HepG2 (cell line): ENCODE measurements around the gene SMIM13. TPM values are rescaled to one million over a fixed set of nuclear protein-coding genes. Genes with fewer than 3 reads are reported as not detected.

Experiments used
- BCL6 ChIP-seq: IDR thresholded peaks from 2 replicates; pipeline ENCODE4 v1.6.1; 2016; ENCODE audit warnings: missing genetic modification reagents, missing compliant biosample characterization
- CBX5 ChIP-seq: sonication (generic); formaldehyde crosslinking; IDR thresholded peaks from 2 replicates; pipeline ENCODE4 v1.4.0; 2020; ENCODE audit warnings: missing genetic modification reagents, borderline replicate concordance
- E2F5 ChIP-seq: sonication (generic); formaldehyde crosslinking; conservative IDR thresholded peaks from 2 replicates; pipeline ENCODE4 v1.4.0; 2020; ENCODE audit warnings: missing genetic modification reagents
- HINFP ChIP-seq: sonication (generic); formaldehyde crosslinking; IDR thresholded peaks from 2 replicates; pipeline ENCODE4 v1.4.0; 2020; ENCODE audit warnings: low read depth, mild to moderate bottlenecking, missing genetic modification reagents
- HOXA3 ChIP-seq: sonication (generic); formaldehyde crosslinking; IDR thresholded peaks from 2 replicates; pipeline ENCODE4 v1.5.0; 2020; ENCODE audit warnings: missing genetic modification reagents
- KLF16 ChIP-seq, 2 experiments: sonication (generic) in 1 of 2; formaldehyde crosslinking in 1 of 2; IDR thresholded peaks; 2 replicates each; pipeline versions ENCODE4 v1.6.1 to v1.8.0; 2016 to 2023; ENCODE audit warnings: missing genetic modification reagents in 2 of 2, missing compliant biosample characterization in 1 of 2
- MED8 ChIP-seq: sonication (generic); formaldehyde crosslinking; IDR thresholded peaks from 2 replicates; pipeline ENCODE4 v1.8.1; 2023; ENCODE audit warnings: mild to moderate bottlenecking, missing genetic modification reagents; ENCODE audit not compliant: insufficient replicate concordance
- MYPOP ChIP-seq: sonication (generic); formaldehyde crosslinking; IDR thresholded peaks from 2 replicates; pipeline ENCODE4 v1.8.1; 2023; ENCODE audit warnings: mild to moderate bottlenecking, moderate library complexity, missing genetic modification reagents
- NCOA1 ChIP-seq: sonication (generic); formaldehyde crosslinking; IDR thresholded peaks from 2 replicates; pipeline ENCODE4 v1.9.0; 2021; ENCODE audit warnings: missing genetic modification reagents
- NR2F6 ChIP-seq, 2 experiments: IDR thresholded peaks; 2 replicates each; pipeline ENCODE4 v1.6.1; 2016; ENCODE audit warnings: antibody characterized with exemption in 1 of 2, mild to moderate bottlenecking in 1 of 2
- NR3C1 ChIP-seq: sonication (generic); formaldehyde crosslinking; IDR thresholded peaks from 2 replicates; pipeline ENCODE4 v1.4.0; 2020; ENCODE audit warnings: missing genetic modification reagents
- RNF2 ChIP-seq: fragments of 450-650 bp; conservative IDR thresholded peaks from 2 replicates; pipeline ENCODE4 v1.6.1; 2016; ENCODE audit warnings: low read depth
- SMAD1 ChIP-seq: sonication (generic); formaldehyde crosslinking; IDR thresholded peaks from 2 replicates; pipeline ENCODE4 v1.4.0; 2020; ENCODE audit warnings: missing genetic modification reagents, low read depth, mild to moderate bottlenecking, borderline replicate concordance
- TCF7 ChIP-seq: sonication (generic); IDR thresholded peaks from 2 replicates; pipeline ENCODE4 v1.6.1; 2016; ENCODE audit warnings: antibody characterized with exemption, low read depth
- TOE1 ChIP-seq: sonication (generic); formaldehyde crosslinking; IDR thresholded peaks from 2 replicates; pipeline ENCODE4 v1.4.0; 2020; ENCODE audit warnings: mild to moderate bottlenecking, missing genetic modification reagents
- ZBTB2 ChIP-seq: sonication (generic); formaldehyde crosslinking; IDR thresholded peaks from 2 replicates; pipeline ENCODE4 v1.8.0; 2022; ENCODE audit warnings: low read depth, missing genetic modification reagents
- ZEB1 ChIP-seq: IDR thresholded peaks from 2 replicates; pipeline ENCODE4 v1.6.1; 2012; ENCODE audit warnings: mild to moderate bottlenecking, low read depth, inconsistent platforms; ENCODE audit not compliant: insufficient replicate concordance
- ZNF10 ChIP-seq: sonication (generic); formaldehyde crosslinking; IDR thresholded peaks from 2 replicates; pipeline ENCODE4 v1.4.0; 2020; ENCODE audit warnings: mild to moderate bottlenecking, low read depth, missing genetic modification reagents, borderline replicate concordance
- ZNF292 ChIP-seq: sonication (generic); formaldehyde crosslinking; IDR thresholded peaks from 2 replicates; pipeline ENCODE4 v1.8.1; 2022; ENCODE audit warnings: mild to moderate bottlenecking, low read depth, missing genetic modification reagents, borderline replicate concordance
- ZNF572 ChIP-seq: sonication (generic); formaldehyde crosslinking; IDR thresholded peaks from 2 replicates; pipeline ENCODE4 v1.5.1; 2020; ENCODE audit warnings: mild to moderate bottlenecking, missing genetic modification reagents
- ZNF784 ChIP-seq: sonication (generic); formaldehyde crosslinking; IDR thresholded peaks from 2 replicates; pipeline ENCODE4 v1.5.1; 2020; ENCODE audit warnings: missing genetic modification reagents, mild to moderate bottlenecking, borderline replicate concordance
- ZNF788 ChIP-seq: sonication (generic); formaldehyde crosslinking; IDR thresholded peaks from 2 replicates; pipeline ENCODE4 v1.5.0; 2020; ENCODE audit warnings: mild to moderate bottlenecking, missing genetic modification reagents, borderline replicate concordance
- ZUFSP ChIP-seq: sonication (generic); formaldehyde crosslinking; IDR thresholded peaks from 2 replicates; pipeline ENCODE4 v1.9.0; 2021; ENCODE audit warnings: missing genetic modification reagents, mild to moderate bottlenecking, borderline replicate concordance
- polyA plus RNA-seq, 8 experiments: library from polyadenylated mRNA; depleted of rRNA in 3 of 8; stranded (reverse) in 7 of 8; unstranded in 1 of 8; fragments of >200 nt; fragmentation: Illumina TruSeq in 4 of 8; extraction: Trizol in 4 of 8; gene quantifications; 2 replicates each; pipeline versions ENCODE4 v1.2.1 to v1.2.3, GENCODE V29; 2011 to 2016; ENCODE audit warnings: low read depth in 4 of 8, missing spikeins in 1 of 8, mixed read lengths in 1 of 8; ENCODE audit not compliant: insufficient read depth in 1 of 8
- total RNA-seq, 5 experiments: library from RNA; depleted of rRNA; stranded (reverse); fragments of >200 nt; fragmentation: Illumina TruSeq; extraction: Trizol; gene quantifications; 2 replicates each; pipeline ENCODE4 v1.2.3, GENCODE V29; 2016; ENCODE audit warnings: low read depth in 1 of 5

Gene SMIM13
- total and polyA plus RNA-seq, 2 of the 13 experiments (the other 11 are each of a cell fraction or from before 2014, with no cell fraction given), result 2.7 to 10.2 TPM

GRCh38 chr6:11094411-11094851 lies 797 bp downstream of the SMIM13 start (continued):
- TF ChIP-seq SMAD1 (CRISPR knock-in tag) (no peak), CBX5 (0 out of 2 replicates have a peak, but pooled peaks have one; percentile 73), KLF16 (CRISPR knock-in tag; IDR thresholded peaks at IDR 0.05) (no peak), TCF7 (0 out of 2 replicates have a peak, but pooled peaks have one; percentile 10), ZEB1 (peak; percentile 26), MED8 (CRISPR knock-in tag) (no peak), MYPOP (CRISPR knock-in tag) (peak; percentile 16; the same call in 1 of the 2 replicates), ZNF788 (no peak), ZNF10 (no peak), HOXA3 (no peak), BCL6 (peak; percentile 12; the same call in 1 of the 2 replicates), E2F5 (CRISPR knock-in tag) (no peak), NCOA1 (CRISPR knock-in tag) (no peak; the same call in 1 of the 2 replicates), ZNF292 (CRISPR knock-in tag) (peak; percentile 83; the same call in 1 of the 2 replicates), ZNF572 (CRISPR knock-in tag) (peak; percentile 59; the same call in 1 of the 2 replicates), TOE1 (no peak), HINFP (CRISPR knock-in tag) (no peak), NR3C1 (CRISPR knock-in tag) (no peak), ZUFSP (CRISPR knock-in tag) (no peak), RNF2 (no peak), ZNF784 (CRISPR knock-in tag) (no peak), NR2F6 (IDR thresholded peaks at IDR 0.05) (peak; percentile 25; the same call in 1 of the 2 replicates), NR2F6 (CRISPR knock-in tag; IDR thresholded peaks at IDR 0.05) (no peak), ZBTB2 (peak; percentile 23; the same call in 1 of the 2 replicates)
